Measurements from ENCODE around the gene CABP1.

Gene CABP1

GRCh38 chr12:120687578-120688289 is 47.3 kb downstream of the CABP1 start:
- H3K4me3 ChIP-seq (ENCODE audit: low read length) = peak overlapping the region; percentile 89

GRCh38 chr12:120688527-120689071 is 48.2 kb downstream of the CABP1 start:
- no peak for DNase-seq (ENCODE audit: low read depth, low spot score)

More at GRCh38 chr12:120687578-120688289, 47.3 kb downstream of the CABP1 start:
- no peak for DNase-seq (ENCODE audit: low read depth, low spot score)

GRCh38 chr12:120689397-120690082 is 49.1 kb downstream of the CABP1 start:
- peak overlapping the region; percentile 89 for H3K4me3 ChIP-seq (ENCODE audit: low read length)

More at GRCh38 chr12:120688527-120689071, 48.2 kb downstream of the CABP1 start:
- H3K4me3 ChIP-seq (ENCODE audit: low read length) = peak overlapping the region; percentile 89

GRCh38 chr12:120690083-120690450 is 49.6 kb downstream of the CABP1 start:
- no peak for DNase-seq (ENCODE audit: low read depth, low spot score)
- H3K4me3 ChIP-seq (ENCODE audit: low read length) = no peak overlapping the region

More at GRCh38 chr12:120689397-120690082, 49.1 kb downstream of the CABP1 start:
- no peak for DNase-seq (ENCODE audit: low read depth, low spot score)

- DNase-seq (ENCODE audit: low read depth, low spot score) = no peak
- no peak overlapping the region for H3K4me3 ChIP-seq (ENCODE audit: low read length)
These were observed 50.6 kb downstream of the CABP1 start for GRCh38 chr12:120690978-120691377.

GRCh38 chr12:120692524-120693033 is 52.2 kb downstream of the CABP1 start:
- H3K4me3 ChIP-seq (ENCODE audit: low read length) = no peak overlapping the region
- DNase-seq (ENCODE audit: low read depth, low spot score) = no peak

GRCh38 chr12:120693848-120694247 is 53.4 kb downstream of the CABP1 start:
- H3K4me3 ChIP-seq (ENCODE audit: low read length) = no peak overlapping the region
- DNase-seq (ENCODE audit: low read depth, low spot score) = no peak

- no peak for DNase-seq (ENCODE audit: low read depth, low spot score)
- H3K4me3 ChIP-seq (ENCODE audit: low read length) = no peak overlapping the region
These were observed 56.2 kb downstream of the CABP1 start for GRCh38 chr12:120696626-120697025.

- no peak overlapping the region for H3K4me3 ChIP-seq (ENCODE audit: low read length)
- DNase-seq (ENCODE audit: low read depth, low spot score) = no peak
These were observed 56.9 kb downstream of the CABP1 start for GRCh38 chr12:120697344-120697743.

GRCh38 chr12:120698665-120699064 is 58.2 kb downstream of the CABP1 start:
- no peak overlapping the region for H3K4me3 ChIP-seq (ENCODE audit: low read length)
- DNase-seq (ENCODE audit: low read depth, low spot score) = no peak

GRCh38 chr12:120699553-120699952 is 59.1 kb downstream of the CABP1 start:
- no peak overlapping the region for H3K4me3 ChIP-seq (ENCODE audit: low read length)
- DNase-seq (ENCODE audit: low read depth, low spot score) = no peak

GRCh38 chr12:120700886-120701285 is 60.5 kb downstream of the CABP1 start:
- H3K4me3 ChIP-seq (ENCODE audit: low read length) = no peak overlapping the region
- no peak for DNase-seq (ENCODE audit: low read depth, low spot score)

GRCh38 chr12:120702637-120703036 is 62.2 kb downstream of the CABP1 start:
- no peak overlapping the region for H3K4me3 ChIP-seq (ENCODE audit: low read length)
- no peak for DNase-seq (ENCODE audit: low read depth, low spot score)

- no peak overlapping the region for H3K4me3 ChIP-seq (ENCODE audit: low read length)
- no peak for DNase-seq (ENCODE audit: low read depth, low spot score)
These were observed 63.0 kb downstream of the CABP1 start for GRCh38 chr12:120703311-120703942.

- DNase-seq (ENCODE audit: low read depth, low spot score) = no peak
These were observed 65.2 kb downstream of the CABP1 start for GRCh38 chr12:120705618-120706017.

GRCh38 chr12:120706029-120706428 is 65.6 kb downstream of the CABP1 start:
- no peak for DNase-seq (ENCODE audit: low read depth, low spot score)
- no peak overlapping the region for H3K4me3 ChIP-seq (ENCODE audit: low read length)

More at GRCh38 chr12:120705618-120706017, 65.2 kb downstream of the CABP1 start:
- no peak overlapping the region for H3K4me3 ChIP-seq (ENCODE audit: low read length)

GRCh38 chr12:120708651-120709050 is 68.2 kb downstream of the CABP1 start:
- H3K4me3 ChIP-seq (ENCODE audit: low read length) = no peak overlapping the region
- no peak for DNase-seq (ENCODE audit: low read depth, low spot score)

GRCh38 chr12:120710031-120710804 is 69.8 kb downstream of the CABP1 start, which contains the start of gene UNC119B:
TSS of gene UNC119B (plus strand) at chr12:120710458. CDS start at chr12:120710475, 17 bp downstream.
- DNase-seq (ENCODE audit: low read depth, low spot score) = no peak

GRCh38 chr12:120710805-120711296 is 70.4 kb downstream of the CABP1 start:
- no peak for DNase-seq (ENCODE audit: low read depth, low spot score)
- peak overlapping the region; percentile 84 for H3K4me3 ChIP-seq (ENCODE audit: low read length)

More at GRCh38 chr12:120710031-120710804, 69.8 kb downstream of the CABP1 start, which contains the start of gene UNC119B:
- peak within 1 kb of the TSS; percentile 84 for H3K4me3 ChIP-seq (ENCODE audit: low read length)

Data from Jurkat, Clone E6-1 (cell line).